GM19238 (cell line): ENCODE results near the gene PDGFC.
A peak's percentile ranks its signal among the peaks of the same experiment; 100 is the strongest.

Source experiments
- DNase-seq: peaks from one replicate; pipeline ENCODE4 v3.0.0; 2011; ENCODE audit warnings: low spot score; ENCODE audit not compliant: insufficient read length

Gene PDGFC

DNA sequence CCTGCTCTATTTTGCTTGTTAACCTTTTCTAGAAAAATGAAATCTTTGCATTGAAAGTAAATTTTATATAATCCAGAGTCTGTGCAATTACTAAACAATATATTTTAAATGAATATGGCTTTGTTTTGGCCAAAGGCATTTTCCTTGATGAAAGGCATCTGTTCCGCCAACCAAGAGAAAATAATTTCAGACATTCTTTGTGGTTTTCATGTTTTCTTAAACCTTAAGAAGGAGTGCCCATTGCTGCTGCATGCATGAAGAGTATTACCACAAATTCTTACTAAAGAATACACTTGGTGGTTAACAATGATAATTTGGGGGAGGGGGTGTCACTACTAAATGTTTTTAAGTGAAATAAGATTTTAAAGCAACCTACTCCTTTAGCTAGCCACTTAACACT lies 2.7 kb upstream of the PDGFC start:
- no peak for DNase-seq

DNA sequence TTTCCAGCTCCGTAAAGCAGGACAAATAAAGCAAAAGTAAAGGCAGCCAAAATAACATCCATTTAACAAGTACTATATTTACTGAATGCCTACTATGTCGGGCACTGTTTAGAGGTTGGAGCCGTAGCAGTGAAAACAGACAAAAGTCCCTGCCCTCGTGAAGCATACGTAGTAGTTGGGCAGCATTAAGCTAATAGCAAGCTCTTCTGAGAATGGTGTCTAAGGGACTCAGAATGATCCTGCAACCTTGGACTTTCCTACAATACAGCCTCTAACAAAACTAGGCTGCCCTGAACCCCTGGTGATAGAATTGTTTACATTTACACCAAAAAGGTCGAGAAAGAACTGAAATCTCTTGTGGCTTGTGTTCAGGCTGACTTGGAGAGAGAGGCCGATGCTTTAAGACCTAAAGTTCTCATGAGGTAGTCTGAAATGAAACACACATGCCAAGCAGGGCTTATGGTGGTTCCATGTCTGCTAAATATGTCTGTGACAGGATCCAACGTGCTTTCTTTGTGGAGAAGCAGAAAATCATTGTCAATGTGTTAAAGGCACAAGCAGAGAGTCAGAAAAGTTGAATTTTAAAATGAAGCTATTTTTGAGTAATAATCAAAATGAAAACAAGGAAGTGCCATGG lies 898 bp upstream of the PDGFC start:
- DNase-seq: no peak

- DNase-seq: no peak
Observed at GRCh38 chr4:156971165-156971675, 379 bp downstream of the PDGFC start.

DNA sequence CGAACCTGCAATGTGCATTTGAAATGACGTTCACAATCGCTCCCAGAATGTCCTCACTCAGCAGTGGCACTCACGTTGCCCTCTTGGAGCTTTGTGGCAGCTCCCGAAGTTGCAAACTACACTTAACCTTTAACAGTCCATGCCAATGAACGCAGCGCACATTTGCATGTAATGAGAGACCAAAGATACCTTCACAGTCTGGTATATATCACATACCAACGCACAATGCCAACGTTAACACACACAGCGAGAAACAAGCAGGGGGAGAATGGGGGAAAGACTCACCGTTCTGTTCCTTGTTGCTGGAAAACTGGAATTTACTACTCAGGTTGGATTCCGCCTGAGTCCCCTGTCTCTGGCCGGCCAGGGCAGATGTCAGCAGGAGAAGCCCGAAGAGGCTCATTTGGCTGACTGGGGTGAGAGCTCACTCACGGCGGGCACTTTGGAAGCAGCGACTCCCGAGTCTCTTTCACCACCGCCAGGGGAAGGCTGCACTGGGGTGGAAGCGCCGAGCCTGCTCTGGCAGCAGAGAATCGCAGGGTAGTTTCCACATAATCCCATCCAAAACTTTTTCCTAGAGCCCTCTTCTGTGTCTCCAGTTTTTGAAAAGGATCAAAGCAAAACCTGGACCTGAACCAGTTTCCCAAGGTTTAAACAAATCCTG lies 966 bp downstream of the PDGFC start:
- no peak for DNase-seq

- DNase-seq: no peak
Observed at GRCh38 chr4:156969911-156970310, 1.7 kb downstream of the PDGFC start.

GRCh38 chr4:156969101-156969500 lies 2.5 kb downstream of the PDGFC start:
- DNase-seq: no peak

GRCh38 chr4:156968479-156968984 lies 3.1 kb downstream of the PDGFC start:
- peak; percentile 9 for DNase-seq

GRCh38 chr4:156966836-156967235 lies 4.8 kb downstream of the PDGFC start:
- no peak for DNase-seq

GRCh38 chr4:156963419-156963818 lies 8.2 kb downstream of the PDGFC start:
- no peak for DNase-seq

- DNase-seq: no peak
Observed at GRCh38 chr4:156962528-156962974, 9.0 kb downstream of the PDGFC start.

- DNase-seq: no peak
Observed at GRCh38 chr4:156962058-156962358, 9.6 kb downstream of the PDGFC start.

- no peak for DNase-seq
Observed at GRCh38 chr4:156961196-156962057, 10.2 kb downstream of the PDGFC start.

DNA sequence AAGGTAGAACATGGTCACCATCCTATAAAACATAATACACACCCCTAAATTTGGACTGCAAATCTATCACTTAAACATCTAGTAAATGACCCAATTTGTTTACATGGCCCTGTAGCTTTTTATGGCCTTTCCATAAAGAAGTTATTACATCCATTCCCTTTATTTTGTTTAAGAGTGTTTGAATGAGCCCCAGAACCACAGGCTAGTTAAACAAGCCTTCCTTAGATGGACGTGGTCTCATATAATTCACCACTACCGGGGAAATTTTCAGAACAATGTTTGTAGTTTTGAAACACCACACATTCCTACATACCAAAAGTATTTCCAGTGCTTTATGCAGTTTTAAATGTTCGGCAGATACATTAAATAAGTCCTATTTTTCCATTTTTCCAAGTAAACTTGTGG lies 12.3 kb downstream of the PDGFC start:
- no peak for DNase-seq

GRCh38 chr4:156958276-156959074 lies 13.1 kb downstream of the PDGFC start:
- DNase-seq: no peak

- DNase-seq: no peak
Observed at GRCh38 chr4:156957556-156957955, 14.0 kb downstream of the PDGFC start.

- no peak for DNase-seq
Observed at GRCh38 chr4:156956826-156957368, 14.7 kb downstream of the PDGFC start.

DNA sequence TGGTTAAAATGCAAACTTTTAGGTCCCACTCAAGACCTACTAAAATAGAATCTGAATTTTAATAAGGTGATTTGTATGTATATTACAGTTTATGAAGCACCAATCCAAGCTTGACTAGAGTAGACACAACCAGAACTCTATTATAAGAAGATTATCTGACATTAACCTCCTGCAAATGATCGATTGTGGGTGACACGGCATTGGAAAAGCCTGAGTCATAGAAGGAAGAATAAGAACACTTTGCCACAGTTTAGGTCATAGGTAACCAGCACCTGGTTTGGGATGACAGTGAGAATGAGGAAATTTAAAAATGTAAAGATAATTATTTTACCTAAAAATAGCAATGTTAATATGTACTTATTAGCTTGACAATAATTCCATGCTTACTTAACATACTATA lies 15.2 kb downstream of the PDGFC start:
- DNase-seq: no peak

GRCh38 chr4:156954587-156954986 lies 17.0 kb downstream of the PDGFC start:
- DNase-seq: no peak

DNA sequence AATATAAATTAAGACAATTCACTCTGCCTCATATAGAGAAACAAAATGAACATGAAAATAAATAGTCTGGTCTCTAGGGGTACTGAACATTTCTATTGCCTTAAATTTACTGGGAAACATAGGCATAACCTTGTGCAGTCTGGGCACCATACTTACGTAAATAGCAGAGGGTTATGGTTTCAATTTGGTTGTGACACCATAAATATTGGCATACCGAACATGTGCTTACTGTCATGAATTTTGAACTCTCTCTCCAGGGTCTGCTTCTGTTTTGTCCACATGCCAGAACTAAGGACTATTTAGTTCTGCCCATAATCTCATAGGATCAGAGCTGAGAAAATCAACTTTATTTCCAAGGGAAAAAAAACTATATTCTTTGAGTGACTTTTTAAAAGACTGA lies 17.6 kb downstream of the PDGFC start:
- no peak for DNase-seq

DNA sequence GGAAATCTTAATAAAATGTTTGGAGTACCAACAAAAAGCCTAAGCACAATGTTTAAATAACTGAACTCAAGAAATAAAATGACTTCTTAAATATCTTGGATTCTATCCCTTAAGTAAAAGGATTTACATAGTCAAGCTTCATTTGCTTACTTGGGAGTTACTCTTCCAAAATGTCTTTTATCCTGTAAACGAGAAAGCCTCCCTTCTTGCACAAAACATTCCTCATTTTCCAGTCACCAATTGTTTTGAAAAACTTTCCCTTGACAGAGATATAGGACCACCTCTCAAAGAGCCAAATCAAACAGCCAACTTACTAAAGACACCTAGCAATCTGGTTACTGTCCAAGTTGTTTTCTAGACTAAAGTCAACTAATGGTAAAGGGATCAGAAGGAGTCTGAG lies 18.6 kb downstream of the PDGFC start:
- DNase-seq: no peak
